Stimulated activated CD8-positive, alpha-beta memory T cell treated with anti-CD3 and anti-CD28 coated beads, Interleukin-7, amount 100 ng/mL, for 24 hours (primary cell): ENCODE measurements around the gene BOLA3.
"Not testable (repeated sequence)": the region's sequence is repeated elsewhere in the genome, so short reads cannot be mapped to it uniquely, and the experiment has no call there.

Experiments
- DNase-seq: peaks from one replicate; pipeline ENCODE4 v3.0.0-alpha.2; 2020; ENCODE audit warnings: low read depth

Gene BOLA3

GRCh38 chr2:74147727-74148456 lies at the start of gene BOLA3:
BOLA3 (minus strand) TSS chr2:74147912; CDS start chr2:74147874, 38 bp downstream.
- peak; percentile 64 for DNase-seq

- DNase-seq = no peak
These were observed 49.3 kb upstream of the BOLA3 start for GRCh38 chr2:74197049-74197448.

- DNase-seq = no peak
These were observed 47.1 kb upstream of the BOLA3 start for GRCh38 chr2:74194799-74195198.

- DNase-seq = no peak
These were observed 44.1 kb upstream of the BOLA3 start for GRCh38 chr2:74191596-74192380.

- no peak for DNase-seq
These were observed 41.0 kb upstream of the BOLA3 start for GRCh38 chr2:74188696-74189095.

- no peak for DNase-seq
These were observed 40.4 kb upstream of the BOLA3 start for GRCh38 chr2:74188018-74188601.

- not testable (repeated sequence) for DNase-seq
These were observed 39.0 kb upstream of the BOLA3 start for GRCh38 chr2:74186706-74187105.

- DNase-seq = no peak
These were observed 38.3 kb upstream of the BOLA3 start for GRCh38 chr2:74186038-74186437.

- no peak for DNase-seq
These were observed 36.2 kb upstream of the BOLA3 start for GRCh38 chr2:74183878-74184277.

- DNase-seq = no peak
These were observed 34.0 kb upstream of the BOLA3 start for GRCh38 chr2:74181739-74182138.

GRCh38 chr2:74179063-74179865 lies 31.6 kb upstream of the BOLA3 start:
- DNase-seq = no peak

- DNase-seq = peak; percentile 92
These were observed 30.7 kb upstream of the BOLA3 start, which contains the start of gene MOB1A for GRCh38 chr2:74178211-74179062. MOB1A (minus strand) TSS chr2:74178879; CDS start chr2:74178674, 205 bp downstream.

GRCh38 chr2:74177696-74178095 lies 30.0 kb upstream of the BOLA3 start:
- no peak for DNase-seq

GRCh38 chr2:74174909-74175308 lies 27.2 kb upstream of the BOLA3 start:
- DNase-seq = no peak

GRCh38 chr2:74168739-74169138 lies 21.0 kb upstream of the BOLA3 start:
- no peak for DNase-seq

GRCh38 chr2:74164761-74165160 lies 17.0 kb upstream of the BOLA3 start:
- DNase-seq = no peak

- no peak for DNase-seq
These were observed 15.2 kb upstream of the BOLA3 start for GRCh38 chr2:74162951-74163350.

GRCh38 chr2:74155830-74156229 lies 8.1 kb upstream of the BOLA3 start:
- no peak for DNase-seq

GRCh38 chr2:74152954-74153353 lies 5.2 kb upstream of the BOLA3 start:
- no peak for DNase-seq

- no peak for DNase-seq
These were observed 2.0 kb upstream of the BOLA3 start for GRCh38 chr2:74149570-74150319.

- DNase-seq = no peak
These were observed 1.5 kb upstream of the BOLA3 start for GRCh38 chr2:74149247-74149525.
